LNCaP clone FGC (cell line): Measurements from ENCODE around the gene VLDLR.

Experiments used
- DNase-seq: peaks from one replicate; pipeline ENCODE4 v3.0.0-alpha.2; 2011; ENCODE audit warnings: low read depth
- H3K4me3 ChIP-seq: 2 replicates; pipeline ENCODE4 v1.5.1; 2011; ENCODE audit warnings: mild to moderate bottlenecking, low read depth, low read length, control low read depth
- TF ChIP-seq, protein P1 (sequence below): IDR thresholded peaks from 2 replicates; pipeline ENCODE4 v1.5.1; 2012; ENCODE audit warnings: mild to moderate bottlenecking; ENCODE audit not compliant: control insufficient read depth, insufficient read depth; ENCODE audit errors: extremely low read depth

VLDLR gene

DNA sequence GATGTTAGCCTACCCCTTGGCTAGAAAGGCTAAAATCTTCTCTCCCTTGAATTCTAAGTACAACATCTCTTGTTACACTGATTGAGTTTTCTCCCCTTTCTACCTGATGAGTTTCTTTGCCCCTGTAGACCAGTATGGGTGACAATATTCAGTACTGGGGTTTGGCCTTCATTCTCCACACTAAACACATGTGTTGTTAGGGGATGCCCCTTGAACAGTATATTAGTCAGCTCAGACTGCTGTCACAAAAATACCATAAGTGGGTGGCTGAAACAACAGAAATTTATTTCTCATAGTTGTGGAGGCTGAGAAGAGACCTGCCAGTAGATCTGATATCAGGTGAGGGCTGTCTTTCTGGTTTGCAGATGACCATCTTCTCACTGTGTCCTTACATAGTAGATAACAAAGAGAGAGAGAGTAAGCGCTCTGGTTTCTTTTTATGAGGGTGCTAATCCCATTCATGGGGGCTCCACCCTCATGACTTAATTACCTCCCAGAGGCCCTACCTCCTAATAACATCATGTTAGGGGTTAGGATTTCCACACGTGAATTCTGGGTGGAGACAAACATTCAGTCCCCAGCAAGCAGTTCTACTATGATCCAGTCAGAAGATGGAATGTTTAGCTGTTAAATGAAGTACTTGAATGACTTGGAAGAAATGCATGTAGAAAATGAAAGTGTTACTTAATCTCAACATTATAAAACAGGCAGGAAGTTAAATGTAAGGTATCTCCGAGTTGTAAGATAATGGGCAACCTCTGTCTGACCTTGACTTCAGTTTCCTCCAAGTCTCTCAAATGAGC lies 17.5 kb downstream of the VLDLR start:
- TF ChIP-seq, protein P1, sequence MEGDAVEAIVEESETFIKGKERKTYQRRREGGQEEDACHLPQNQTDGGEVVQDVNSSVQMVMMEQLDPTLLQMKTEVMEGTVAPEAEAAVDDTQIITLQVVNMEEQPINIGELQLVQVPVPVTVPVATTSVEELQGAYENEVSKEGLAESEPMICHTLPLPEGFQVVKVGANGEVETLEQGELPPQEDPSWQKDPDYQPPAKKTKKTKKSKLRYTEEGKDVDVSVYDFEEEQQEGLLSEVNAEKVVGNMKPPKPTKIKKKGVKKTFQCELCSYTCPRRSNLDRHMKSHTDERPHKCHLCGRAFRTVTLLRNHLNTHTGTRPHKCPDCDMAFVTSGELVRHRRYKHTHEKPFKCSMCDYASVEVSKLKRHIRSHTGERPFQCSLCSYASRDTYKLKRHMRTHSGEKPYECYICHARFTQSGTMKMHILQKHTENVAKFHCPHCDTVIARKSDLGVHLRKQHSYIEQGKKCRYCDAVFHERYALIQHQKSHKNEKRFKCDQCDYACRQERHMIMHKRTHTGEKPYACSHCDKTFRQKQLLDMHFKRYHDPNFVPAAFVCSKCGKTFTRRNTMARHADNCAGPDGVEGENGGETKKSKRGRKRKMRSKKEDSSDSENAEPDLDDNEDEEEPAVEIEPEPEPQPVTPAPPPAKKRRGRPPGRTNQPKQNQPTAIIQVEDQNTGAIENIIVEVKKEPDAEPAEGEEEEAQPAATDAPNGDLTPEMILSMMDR = no peak
- H3K4me3 ChIP-seq = no peak overlapping the region
- no peak for DNase-seq

DNA sequence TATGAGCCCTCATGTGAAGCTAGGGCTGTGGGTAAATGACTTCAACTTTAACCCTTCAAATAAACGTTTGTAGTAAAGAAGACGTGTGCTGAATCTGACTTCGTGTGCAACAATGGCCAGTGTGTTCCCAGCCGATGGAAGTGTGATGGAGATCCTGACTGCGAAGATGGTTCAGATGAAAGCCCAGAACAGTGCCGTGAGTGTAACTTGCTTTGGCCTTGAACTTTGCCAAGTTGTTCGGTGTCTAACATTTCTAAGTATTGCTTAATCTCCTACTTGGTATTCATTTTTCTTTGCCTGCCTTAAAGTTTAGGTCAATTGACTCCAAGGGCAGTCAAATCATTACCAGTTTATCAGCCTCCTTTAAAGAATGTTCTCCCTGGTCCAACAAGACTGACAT lies 18.2 kb downstream of the VLDLR start:
- TF ChIP-seq, protein P1 = no peak
- no peak overlapping the region for H3K4me3 ChIP-seq
- DNase-seq = no peak

DNA sequence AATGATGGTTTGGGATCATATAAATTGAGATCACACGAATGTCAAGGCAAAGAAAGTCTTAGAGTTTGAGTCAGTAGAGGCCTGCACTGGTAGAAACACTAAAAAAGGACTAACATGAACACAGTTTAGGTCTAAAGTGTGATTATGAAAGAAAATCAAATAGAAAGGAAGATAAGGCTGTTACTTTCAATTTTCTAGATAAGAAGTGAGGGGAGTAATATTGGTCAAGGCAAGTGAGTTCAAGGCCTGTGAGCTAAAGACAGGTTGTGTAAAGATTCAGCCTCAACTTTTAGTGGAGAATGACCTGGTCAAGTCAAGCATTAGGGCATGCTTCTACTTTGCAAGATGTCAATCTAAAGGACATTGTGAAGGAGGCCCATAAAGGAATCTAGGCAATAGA lies 19.0 kb downstream of the VLDLR start:
- TF ChIP-seq, protein P1 = no peak
- H3K4me3 ChIP-seq = no peak overlapping the region
- DNase-seq = no peak

DNA sequence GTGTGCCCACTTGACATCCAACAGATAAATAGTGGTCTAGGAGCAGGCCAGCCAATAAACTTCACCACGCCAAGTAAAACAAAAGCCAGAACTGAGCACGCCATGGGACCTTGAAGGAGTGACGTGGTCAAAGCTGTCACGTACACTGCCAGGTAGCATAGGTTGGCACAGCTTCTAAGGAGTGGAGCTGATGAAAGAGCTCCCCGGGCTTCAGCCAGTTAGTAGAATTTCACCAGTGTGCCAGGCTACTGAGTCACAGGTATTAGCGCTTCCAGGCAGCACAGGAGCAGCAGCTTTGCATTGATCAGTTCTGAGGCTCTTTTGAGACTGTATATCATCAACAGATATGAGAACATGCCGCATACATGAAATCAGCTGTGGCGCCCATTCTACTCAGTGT lies 19.4 kb downstream of the VLDLR start:
- TF ChIP-seq, protein P1 = no peak
- DNase-seq = no peak
- H3K4me3 ChIP-seq = no peak overlapping the region

DNA sequence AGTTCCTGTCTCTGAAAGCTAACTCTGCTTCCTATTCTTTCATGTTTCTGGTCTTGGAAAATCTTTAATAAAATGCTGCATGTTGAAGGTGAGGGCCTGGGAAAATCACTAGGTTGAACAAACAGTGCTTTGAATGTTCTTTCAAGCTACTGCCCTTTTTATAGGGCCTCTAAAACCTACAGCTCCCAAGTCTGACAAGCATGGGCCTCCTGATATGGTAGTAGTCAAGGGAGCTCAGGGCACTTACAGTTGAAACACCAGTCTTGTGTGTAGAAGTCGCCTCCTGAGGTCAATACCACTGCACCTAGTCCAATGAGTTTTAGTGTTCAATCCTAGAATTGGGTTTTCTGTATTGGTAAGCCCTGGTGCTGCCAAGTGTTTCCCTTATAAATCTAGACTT lies 20.5 kb downstream of the VLDLR start:
- H3K4me3 ChIP-seq = no peak overlapping the region
- TF ChIP-seq, protein P1 = no peak
- no peak for DNase-seq

DNA sequence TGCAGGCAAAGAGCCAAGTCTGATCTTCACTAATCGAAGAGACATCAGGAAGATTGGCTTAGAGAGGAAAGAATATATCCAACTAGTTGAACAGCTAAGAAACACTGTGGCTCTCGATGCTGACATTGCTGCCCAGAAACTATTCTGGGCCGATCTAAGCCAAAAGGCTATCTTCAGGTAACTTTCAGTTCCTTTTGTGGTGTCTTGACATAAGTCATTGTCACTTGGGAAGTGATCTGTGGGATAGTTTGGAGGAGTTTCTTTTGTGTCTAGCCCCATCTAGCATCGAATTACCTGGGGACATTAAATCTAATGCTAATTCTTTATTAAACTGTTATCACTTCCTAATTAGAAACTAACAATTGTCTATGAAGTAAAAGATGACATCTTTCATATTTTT lies 24.0 kb downstream of the VLDLR start:
- TF ChIP-seq, protein P1 = no peak
- no peak for DNase-seq
- no peak overlapping the region for H3K4me3 ChIP-seq

DNA sequence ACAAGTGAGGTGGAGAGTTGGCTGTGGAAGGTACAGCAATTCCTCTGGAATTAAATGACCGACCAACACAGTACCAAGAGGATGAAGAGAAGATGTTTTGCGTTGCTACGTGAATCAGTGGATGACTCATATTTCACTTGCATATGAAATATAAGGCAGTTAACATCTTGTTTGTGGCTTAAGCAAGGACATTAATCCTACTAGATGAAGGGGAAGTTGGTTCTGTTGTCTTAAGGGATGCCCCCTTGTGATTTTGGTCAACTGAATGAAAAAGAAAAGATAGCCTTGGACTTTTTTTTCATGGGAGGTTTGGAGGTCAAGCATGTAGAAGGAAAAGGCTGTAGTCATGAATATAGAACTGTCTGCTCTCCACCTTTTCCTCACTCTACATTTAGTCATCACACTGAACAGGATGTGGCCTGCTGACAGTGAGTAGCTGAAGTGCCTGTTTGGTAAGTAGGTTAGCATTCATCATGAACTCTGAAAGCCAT lies 33.9 kb downstream of the VLDLR start:
- H3K4me3 ChIP-seq = no peak overlapping the region
- DNase-seq = no peak
- TF ChIP-seq, protein P1 = no peak
